Panc1 (cell line): ENCODE measurements around the gene TMEM151B. TPM values are rescaled to one million over a fixed set of nuclear protein-coding genes. Genes with fewer than 3 reads are reported as not detected.

Source experiments
- ATAC-seq: fragments of 200-7000 bp; cut with Tn5 transposase; 2 replicates; pipeline ENCODE4 v1.9.1; 2020; ENCODE audit warnings: mild to moderate bottlenecking, moderate library complexity
- BruUV-seq: library from RNA; stranded (reverse); fragments of 400-500 nt; replicated peaks from 2 replicates; lab custom pipeline; 2021; lab: Mats Ljungman, UMichigan
- CTCF ChIA-PET: fragments of 300-600 bp; sonication (Branson Sonifier 250); formaldehyde crosslinking; loops from one replicate; lab custom pipeline; 2022; ENCODE audit warnings: antibody characterized with exemption; lab: Charles Lee
- POLR2A ChIA-PET: fragments of 300-600 bp; sonication (Branson Sonifier 250); formaldehyde crosslinking; loops from one replicate; lab custom pipeline; 2022; ENCODE audit warnings: antibody characterized with exemption; lab: Charles Lee
- DNase-seq: peaks from one replicate; pipeline ENCODE4 v3.0.0-alpha.2; 2010; ENCODE audit warnings: low read depth, low spot score
- H3K27ac ChIP-seq: 2 replicates; pipeline ENCODE4 v1.5.1; 2011; ENCODE audit warnings: mild to moderate bottlenecking, low read length, inconsistent platforms
- H3K27me3 ChIP-seq: fragments of 200-500 bp; sonication (Bioruptor generic); 2 replicates; pipeline ENCODE4 v1.6.0; 2014; ENCODE audit warnings: low read length, inconsistent platforms; ENCODE audit not compliant: control insufficient read depth, insufficient read depth
- H3K36me3 ChIP-seq: fragments of 200-500 bp; sonication (Bioruptor generic); 2 replicates; pipeline ENCODE4 v1.5.1; 2014; ENCODE audit warnings: inconsistent platforms, mild to moderate bottlenecking, low read length, moderate library complexity; ENCODE audit not compliant: control insufficient read depth, insufficient read depth
- H3K4me1 ChIP-seq: 2 replicates; pipeline ENCODE4 v1.5.1; 2011; ENCODE audit warnings: inconsistent platforms, mild to moderate bottlenecking, low read length, moderate library complexity; ENCODE audit not compliant: control insufficient read depth, insufficient read depth
- H3K4me3 ChIP-seq, 2 experiments: 2 replicates each; pipeline ENCODE4 v1.5.1; 2011 to 2012; ENCODE audit warnings: low read depth in 2 of 2, low read length in 2 of 2, mild to moderate bottlenecking in 2 of 2, inconsistent platforms in 1 of 2, moderate library complexity in 1 of 2
- H3K9me3 ChIP-seq: fragments of 200-500 bp; sonication (Bioruptor generic); 2 replicates; pipeline ENCODE4 v1.5.1; 2014; ENCODE audit warnings: low read depth, mild to moderate bottlenecking, inconsistent platforms, low read length, moderate library complexity; ENCODE audit not compliant: control insufficient read depth, insufficient read depth
- CTCF ChIP-seq: fragments of 450-650 bp; IDR thresholded peaks from 2 replicates; pipeline ENCODE4 v1.5.1; 2017; ENCODE audit warnings: mild to moderate bottlenecking
- POLR2AphosphoS5 ChIP-seq: IDR thresholded peaks from 2 replicates; pipeline ENCODE4 v1.6.1; 2012; ENCODE audit warnings: mild to moderate bottlenecking, low read depth, low read length, moderate library complexity
- REST ChIP-seq, 2 experiments: IDR thresholded peaks; 2 replicates each; pipeline ENCODE4 v1.6.1; 2011 to 2012; ENCODE audit warnings: low read depth in 2 of 2, control low read depth in 1 of 2, low read length in 1 of 2, mild to moderate bottlenecking in 1 of 2, moderate library complexity in 1 of 2; ENCODE audit not compliant: insufficient read depth in 1 of 2
- SIN3A ChIP-seq: IDR thresholded peaks from 2 replicates; pipeline ENCODE4 v1.6.1; 2012; ENCODE audit warnings: low read depth, mild to moderate bottlenecking, low read length, moderate library complexity, borderline replicate concordance; ENCODE audit not compliant: insufficient read depth
- TCF7L2 ChIP-seq: IDR thresholded peaks from 2 replicates; pipeline ENCODE4 v1.6.1; 2011; ENCODE audit warnings: mild to moderate bottlenecking, low read depth, low read length, inconsistent platforms
- in situ Hi-C: cut with HindIII; loops from 2 replicates; pipeline ENCODE4 v1.10.0; 2016; ENCODE audit warnings: low sequenced_read_pairs, low pct_unique_long_range_greater_than_20kb
- intact Hi-C: fragments of 100-400 bp; cut with micrococcal nuclease; formaldehyde crosslinking; loops from one replicate; pipeline ENCODE4 v1.10.0; 2022; ENCODE audit not compliant: unreplicated experiment
- total RNA-seq: library from RNA; stranded (reverse); gene quantifications from one replicate; pipeline ENCODE4 v1.2.1, GENCODE V29; 2021; ENCODE audit not compliant: unreplicated experiment

TMEM151B gene
- total RNA-seq, 1 experiment from 2014 or later, result 0.18 TPM

- H3K4me3 ChIP-seq, result peak overlapping the region; percentile 55 to 83
- no peaks in the 10 kb centered on the region for H3K9me3 ChIP-seq
- BruUV-seq, result no TSS peak
- in situ Hi-C loops (no loop called here), intact Hi-C loops (loop anchor here (1.0 to 5.0 kb wide), 2 partner anchors 10 to 47 kb away; no protein-coding TSS in a partner anchor)
- ChIA-PET POLR2A (interaction anchor here (0.6 to 1.0 kb wide), 3 partner anchors 13 to 31 kb away, joined by 3 read pairs; no protein-coding TSS in a partner anchor), CTCF (interaction anchor here (0.6 to 1.4 kb wide), 5 partner anchors 10 to 35 kb away, joined by 3 to 7 read pairs (median 4); no protein-coding TSS in a partner anchor)
- peaks cover 61% of the 10 kb centered on the region for H3K4me1 ChIP-seq
- H3K36me3 ChIP-seq, result no peaks in the 10 kb centered on the region
- ATAC-seq (no peak), DNase-seq (no peak)
- peak overlapping the region; percentile 91 for H3K27ac ChIP-seq
- TF ChIP-seq SIN3A (peak; percentile 68; the same call in 1 of the 2 replicates), REST (IDR thresholded peaks at IDR 0.05; ENCODE audit: insufficient read depth in 1 of 2, low read depth in 2 of 2, low read length in 1 of 2) (no peak)
- no peaks in the 10 kb centered on the region for H3K27me3 ChIP-seq
Measured at GRCh38 chr6:44224029-44224964, 46.0 kb upstream of the TMEM151B start.

GRCh38 chr6:44224965-44225305 lies 45.3 kb upstream of the TMEM151B start:
- ChIA-PET POLR2A (interaction anchor here (0.7 kb wide), 1 partner anchor 18 kb away, joined by 3 read pairs; no protein-coding TSS in a partner anchor), CTCF (interaction anchor here (0.6 to 1.4 kb wide), 4 partner anchors 9 to 35 kb away, joined by 3 to 5 read pairs (median 4); no protein-coding TSS in a partner anchor)
- peaks cover 61% of the 10 kb centered on the region for H3K4me1 ChIP-seq
- BruUV-seq, result no TSS peak
- ATAC-seq (no peak), DNase-seq (no peak)
- H3K9me3 ChIP-seq, result no peaks in the 10 kb centered on the region
- peak overlapping the region; percentile 91 for H3K27ac ChIP-seq
- in situ Hi-C loops (no loop called here), intact Hi-C loops (loop anchor here (1.0 to 5.0 kb wide), 2 partner anchors 9 to 48 kb away; no protein-coding TSS in a partner anchor)
- H3K27me3 ChIP-seq, result no peaks in the 10 kb centered on the region
- peak overlapping the region; percentile 55 to 83 for H3K4me3 ChIP-seq
- no peaks in the 10 kb centered on the region for H3K36me3 ChIP-seq
- TF ChIP-seq CTCF (no peak), POLR2AphosphoS5 (no peak), TCF7L2 (no peak)
